KOPT-K1 (cell line): ENCODE measurements around the gene ZNF274.
"Not testable (repeated sequence)": the region's sequence is repeated elsewhere in the genome, so short reads cannot be mapped to it uniquely, and the experiment has no call there.

ENCODE experiments used
- H3K27ac ChIP-seq: fragments of 200-600 bp; sonication (generic); 2 replicates; pipeline ENCODE4 v1.5.1; 2016; ENCODE audit warnings: antibody characterized with exemption, mild to moderate bottlenecking, low read depth, low read length; ENCODE audit not compliant: poor library complexity, severe bottlenecking
- H3K36me3 ChIP-seq: fragments of 200-600 bp; sonication (generic); 2 replicates; pipeline ENCODE4 v1.5.1; 2017; ENCODE audit warnings: antibody characterized with exemption, mild to moderate bottlenecking, low read length, moderate library complexity; ENCODE audit not compliant: insufficient read depth
- H3K9me3 ChIP-seq: fragments of 200-600 bp; sonication (generic); 2 replicates; pipeline ENCODE4 v1.5.1; 2017; ENCODE audit warnings: antibody characterized with exemption, low read length, mild to moderate bottlenecking; ENCODE audit not compliant: insufficient read depth, poor library complexity, severe bottlenecking

Gene ZNF274

DNA sequence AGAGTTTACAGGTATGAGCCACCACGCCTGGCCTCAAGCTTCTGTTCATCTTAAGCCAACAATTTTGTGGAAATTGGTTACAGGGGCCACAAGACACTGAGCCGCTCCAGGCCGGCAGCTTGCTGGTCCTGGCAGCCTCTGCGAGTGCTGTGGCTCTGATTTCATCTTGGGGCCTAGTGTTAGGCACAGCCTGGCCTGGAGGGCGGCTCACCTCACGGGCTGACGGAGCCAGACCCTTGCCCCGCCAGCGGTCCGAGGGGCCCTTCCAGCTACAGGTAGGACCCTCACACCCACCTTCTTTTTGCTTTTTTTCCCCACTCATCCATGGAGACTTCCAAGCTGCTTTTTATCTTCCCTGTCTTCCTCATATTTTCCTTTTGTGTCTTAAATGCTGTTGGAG lies 54.5 kb downstream of the ZNF274 start:
- no peak overlapping the region for H3K27ac ChIP-seq
- H3K36me3 ChIP-seq = peaks cover 98% of the 10 kb centered on the region
- peaks cover 83% of the 10 kb centered on the region for H3K9me3 ChIP-seq

DNA sequence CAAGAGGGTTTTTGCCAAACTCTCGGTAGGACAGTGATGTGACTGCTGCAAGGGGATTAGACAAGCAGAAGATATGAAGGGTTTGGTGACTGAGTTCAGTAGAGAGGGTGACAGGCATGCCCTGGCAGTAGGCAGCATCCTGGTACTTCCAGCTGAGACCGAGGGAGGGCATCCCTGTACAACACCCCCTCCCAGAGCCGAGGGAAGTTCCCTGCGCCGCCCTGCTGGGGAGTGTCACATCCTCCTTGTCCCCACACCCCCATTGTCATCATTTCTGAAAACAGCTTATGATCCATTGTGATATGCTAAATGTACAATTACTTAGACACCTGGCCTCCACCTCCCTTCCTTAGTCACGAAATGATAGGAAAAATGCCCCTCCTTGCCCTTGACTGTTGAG lies 60.5 kb downstream of the ZNF274 start:
- H3K9me3 ChIP-seq = peaks cover 99% of the 10 kb centered on the region
- peaks cover 100% of the 10 kb centered on the region for H3K36me3 ChIP-seq
- no peak overlapping the region for H3K27ac ChIP-seq

GRCh38 chr19:58248886-58249285 lies 66.0 kb downstream of the ZNF274 start:
- H3K27ac ChIP-seq = no peak overlapping the region
- H3K9me3 ChIP-seq = peaks cover 99% of the 10 kb centered on the region
- H3K36me3 ChIP-seq = peaks cover 100% of the 10 kb centered on the region

DNA sequence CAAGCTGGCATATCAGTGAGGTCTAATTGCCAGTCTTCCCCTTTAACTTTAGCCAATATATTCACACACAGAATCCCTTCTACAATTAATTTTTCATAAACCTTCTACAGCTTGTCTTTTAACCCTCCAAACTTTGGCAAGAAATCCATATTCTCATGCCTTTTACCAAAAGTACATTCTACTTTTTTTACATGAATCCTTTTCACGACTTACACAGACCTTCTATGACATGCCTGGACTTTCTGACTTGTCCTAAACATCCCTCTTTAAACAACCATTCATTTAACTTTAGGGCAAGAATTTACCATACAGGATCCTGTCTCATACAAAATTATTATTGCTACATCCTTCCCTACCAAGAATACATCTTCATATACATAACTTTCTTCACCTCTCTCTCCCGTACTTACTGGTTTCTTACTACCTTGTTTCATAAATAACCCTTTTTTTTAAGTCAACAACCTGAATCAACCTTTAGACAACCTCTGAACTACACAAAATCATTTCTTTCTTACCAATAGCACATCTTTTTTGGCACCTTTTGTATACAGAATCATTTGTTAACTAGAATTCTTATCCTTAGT lies 69.3 kb downstream of the ZNF274 start:
- peaks cover 100% of the 10 kb centered on the region for H3K36me3 ChIP-seq
- no peak overlapping the region for H3K27ac ChIP-seq
- H3K9me3 ChIP-seq = peaks cover 99% of the 10 kb centered on the region

GRCh38 chr19:58258259-58258658 lies 75.4 kb downstream of the ZNF274 start:
- H3K36me3 ChIP-seq = peaks cover 100% of the 10 kb centered on the region

GRCh38 chr19:58261600-58261967 lies 78.7 kb downstream of the ZNF274 start:
- Histone ChIP-seq H3K36me3 (peaks cover 96% of the 10 kb centered on the region), H3K9me3 (peaks cover 100% of the 10 kb centered on the region), H3K27ac (no peak overlapping the region)

More at GRCh38 chr19:58258259-58258658, 75.4 kb downstream of the ZNF274 start:
- H3K9me3 ChIP-seq = peaks cover 100% of the 10 kb centered on the region
- H3K27ac ChIP-seq = not testable (repeated sequence)

- Histone ChIP-seq H3K27ac (no peak overlapping the region), H3K9me3 (peaks cover 100% of the 10 kb centered on the region), H3K36me3 (peaks cover 96% of the 10 kb centered on the region)
Measured at GRCh38 chr19:58261968-58262921, 79.4 kb downstream of the ZNF274 start.

- peaks cover 100% of the 10 kb centered on the region for H3K9me3 ChIP-seq
- no peak overlapping the region for H3K27ac ChIP-seq
- peaks cover 91% of the 10 kb centered on the region for H3K36me3 ChIP-seq
Measured at GRCh38 chr19:58262922-58263296, 80.0 kb downstream of the ZNF274 start.
